Fibroblast of skin of left quadriceps (primary cell): Measurements from ENCODE around the gene MAPT.
"Not testable (repeated sequence)": the region's sequence is repeated elsewhere in the genome, so short reads cannot be mapped to it uniquely, and the experiment has no call there.

Source experiments
- DNase-seq, 2 experiments: peaks; one replicate each; pipeline ENCODE4 v3.0.0-alpha.2; 2013; ENCODE audit warnings: low read depth in 2 of 2

The MAPT gene

GRCh38 chr17:45900723-45901415 lies 6.5 kb downstream of the MAPT start:
- DNase-seq, result no peak

GRCh38 chr17:45902892-45903346 lies 8.6 kb downstream of the MAPT start:
- DNase-seq, result no peak

- no peak for DNase-seq
Observed at GRCh38 chr17:45904866-45905265, 10.5 kb downstream of the MAPT start.

DNA sequence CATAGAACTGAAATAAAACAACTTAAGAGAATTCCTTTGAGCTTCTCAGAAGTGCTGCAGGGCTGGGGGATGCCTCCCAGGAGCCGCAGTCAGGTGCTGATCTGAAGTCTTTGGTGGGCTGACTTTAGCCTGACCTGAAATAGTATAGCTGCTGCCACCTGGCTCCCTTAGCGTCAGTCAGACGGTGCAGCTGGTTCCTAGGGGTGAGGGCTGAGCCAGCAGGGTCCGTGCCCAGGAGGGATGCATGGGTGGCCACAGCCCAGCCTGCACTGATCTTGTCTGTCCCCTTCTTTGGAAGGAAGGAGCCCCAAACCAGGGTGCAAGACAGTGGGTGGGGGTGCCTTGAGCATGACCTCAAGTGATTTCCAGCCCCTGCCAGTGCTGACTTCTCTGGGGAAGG lies 11.5 kb downstream of the MAPT start:
- DNase-seq, result no peak

DNA sequence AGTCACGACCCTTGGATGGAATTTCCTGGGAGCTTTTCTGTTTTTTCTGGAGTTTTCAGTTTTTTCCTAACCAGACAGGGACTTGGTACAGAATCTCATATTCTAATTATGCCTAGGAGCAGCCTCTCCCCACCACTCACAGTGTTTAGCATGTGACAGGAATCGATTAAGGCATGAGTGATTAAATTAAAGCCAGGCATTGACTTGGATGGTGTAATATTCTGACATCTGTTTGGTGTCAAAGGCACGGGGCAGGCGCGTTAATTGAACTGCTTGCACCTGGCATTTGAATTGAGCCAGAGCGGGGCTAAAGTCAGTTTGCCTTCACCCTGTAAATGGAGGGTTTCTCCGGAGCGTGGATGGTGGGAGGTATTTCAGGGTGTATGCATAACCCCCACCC lies 11.9 kb downstream of the MAPT start:
- no peak for DNase-seq

- no peak for DNase-seq
Observed at GRCh38 chr17:45906927-45907622, 12.7 kb downstream of the MAPT start.

DNA sequence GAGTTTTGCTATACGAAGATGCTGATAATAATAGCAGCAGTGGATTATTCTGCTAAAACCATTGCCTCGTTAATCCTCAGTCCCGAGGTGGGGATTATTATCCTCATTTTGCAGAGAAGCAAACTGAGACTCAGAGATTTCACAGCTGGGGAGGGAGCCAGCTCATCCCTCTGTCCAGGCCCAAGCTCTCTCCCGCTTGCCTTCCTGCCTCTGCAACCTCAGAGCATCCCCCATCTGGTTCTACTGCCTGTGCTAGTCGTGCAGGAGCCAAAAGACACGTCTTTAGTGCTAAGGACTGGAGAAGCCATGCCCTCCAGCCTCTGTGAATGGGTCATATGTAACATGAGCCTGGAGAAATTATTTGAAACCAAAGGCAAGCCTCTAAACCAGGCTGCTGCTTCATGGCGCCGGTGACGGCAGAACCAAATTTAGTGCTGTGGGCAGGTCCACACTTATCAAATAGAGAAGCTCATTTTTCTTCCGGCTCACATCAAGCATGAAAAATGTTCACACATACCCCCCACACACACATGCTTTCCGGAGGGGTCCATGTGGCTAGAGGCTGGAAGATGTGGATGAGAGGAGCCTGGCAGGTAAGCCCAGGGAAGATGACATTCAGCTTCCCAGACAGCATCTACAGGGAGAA lies 13.5 kb downstream of the MAPT start:
- DNase-seq, result no peak

DNA sequence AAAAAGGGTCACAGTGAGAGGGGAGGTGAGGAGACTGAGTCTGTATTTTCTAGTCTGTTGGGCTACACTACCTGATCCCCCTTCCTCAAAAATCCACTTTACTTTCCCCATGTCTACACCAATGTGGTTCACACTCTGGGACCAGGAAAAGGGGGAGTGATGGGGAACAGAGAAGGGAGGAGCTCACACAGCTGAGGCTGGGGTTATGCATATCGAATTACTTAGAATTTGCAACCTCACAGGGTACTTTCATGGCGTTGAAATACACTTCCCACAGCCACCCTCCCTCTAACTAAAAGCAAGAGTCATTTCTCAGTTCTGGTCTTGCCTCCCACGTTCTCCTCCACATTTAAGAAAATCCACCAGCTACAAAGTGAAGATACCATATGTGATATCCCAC lies 14.1 kb downstream of the MAPT start:
- no peak for DNase-seq

GRCh38 chr17:45908935-45909334 lies 14.6 kb downstream of the MAPT start:
- DNase-seq, result no peak

DNA sequence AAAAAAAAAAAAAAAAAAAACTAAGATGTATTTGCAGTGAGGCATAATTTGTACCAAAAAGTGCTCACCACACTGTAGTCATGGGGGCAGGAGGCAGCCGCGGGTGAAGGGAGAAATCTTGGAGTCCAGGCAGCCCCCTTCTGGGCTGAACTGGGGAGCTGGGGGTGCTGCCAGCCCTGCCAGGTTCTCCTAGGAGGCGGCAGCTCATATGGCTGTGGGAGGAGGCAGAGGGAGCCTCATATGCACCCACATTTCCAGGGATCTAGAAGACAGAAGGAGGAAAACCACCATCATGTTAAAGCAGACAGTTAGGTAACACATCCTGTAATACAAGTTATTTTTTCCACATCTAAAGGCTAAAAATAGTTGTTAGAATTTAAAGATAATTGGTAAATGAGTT lies 16.3 kb downstream of the MAPT start:
- DNase-seq, result no peak

GRCh38 chr17:45912319-45912718 lies 18.0 kb downstream of the MAPT start:
- no peak for DNase-seq

DNA sequence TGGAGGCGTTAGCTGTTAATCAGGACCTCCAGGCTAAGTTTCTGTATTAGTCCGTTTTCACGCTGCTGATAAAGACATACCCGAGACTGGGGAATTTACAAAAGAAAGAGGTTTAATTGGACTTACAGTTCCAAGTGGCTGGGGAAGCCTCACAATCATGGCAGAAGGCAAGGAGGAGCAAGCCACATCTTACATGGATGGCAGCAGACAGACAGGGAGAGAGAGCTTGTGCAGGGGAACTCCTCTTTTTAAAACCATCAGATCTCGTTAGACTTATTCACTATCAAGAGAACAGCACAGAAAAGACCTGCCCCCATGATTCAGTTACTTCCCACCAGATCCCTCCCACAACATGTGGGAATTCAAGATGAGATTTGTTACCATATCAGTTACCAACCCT lies 18.7 kb downstream of the MAPT start:
- not testable (repeated sequence) for DNase-seq

DNA sequence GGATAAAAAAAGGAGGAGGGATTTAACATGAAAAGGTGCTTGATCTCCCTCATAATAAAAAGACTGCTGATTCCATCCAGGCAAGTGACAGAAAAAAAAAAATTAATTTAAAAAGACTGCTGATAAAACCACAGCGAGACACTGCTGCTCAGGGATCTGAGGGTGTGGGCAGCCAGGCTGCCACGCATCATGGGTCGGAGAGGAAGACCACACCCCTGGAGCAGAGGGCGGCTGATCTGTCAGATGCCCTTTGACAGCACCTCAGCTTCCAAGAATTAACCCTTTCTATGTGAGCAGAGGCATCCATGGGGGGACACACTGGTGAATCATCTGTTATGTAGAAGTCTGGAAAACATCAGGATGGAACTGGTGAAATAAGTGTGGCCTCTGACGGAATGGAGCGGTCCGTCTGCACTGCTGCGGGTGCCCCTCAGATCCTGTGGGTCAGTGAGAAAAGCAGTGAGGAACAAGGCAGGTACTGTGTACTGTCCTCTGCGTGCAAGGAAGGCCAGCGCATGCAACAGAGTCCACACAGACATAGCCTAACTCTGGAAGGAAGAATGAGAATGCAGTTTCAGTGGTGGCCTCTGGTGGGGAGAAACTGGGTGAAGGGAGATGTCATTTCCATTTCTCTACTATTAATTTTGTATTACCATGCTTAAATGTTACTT lies 19.8 kb downstream of the MAPT start:
- no peak for DNase-seq

- DNase-seq, result no peak
Observed at GRCh38 chr17:45915263-45915662, 20.9 kb downstream of the MAPT start.

DNA sequence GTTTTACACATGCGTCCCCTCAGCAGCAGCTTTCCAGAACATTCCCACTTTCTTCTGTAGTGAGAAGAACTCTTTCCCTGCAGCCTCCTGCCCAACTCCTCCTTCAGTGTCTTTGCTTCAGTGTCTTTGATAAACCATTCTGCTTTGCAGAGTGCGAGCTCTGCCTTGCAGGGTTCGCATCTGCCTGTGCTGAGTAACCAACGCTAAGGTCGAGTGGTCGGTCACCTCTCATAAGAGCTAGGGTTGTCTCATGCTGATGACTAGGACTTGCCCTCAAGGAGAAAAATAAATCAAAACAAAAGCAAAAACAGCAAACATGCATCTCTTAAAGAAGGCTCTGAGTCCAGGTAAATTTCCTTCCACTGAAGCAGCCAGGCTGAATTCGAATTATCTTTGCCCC lies 22.7 kb downstream of the MAPT start:
- no peak for DNase-seq

DNA sequence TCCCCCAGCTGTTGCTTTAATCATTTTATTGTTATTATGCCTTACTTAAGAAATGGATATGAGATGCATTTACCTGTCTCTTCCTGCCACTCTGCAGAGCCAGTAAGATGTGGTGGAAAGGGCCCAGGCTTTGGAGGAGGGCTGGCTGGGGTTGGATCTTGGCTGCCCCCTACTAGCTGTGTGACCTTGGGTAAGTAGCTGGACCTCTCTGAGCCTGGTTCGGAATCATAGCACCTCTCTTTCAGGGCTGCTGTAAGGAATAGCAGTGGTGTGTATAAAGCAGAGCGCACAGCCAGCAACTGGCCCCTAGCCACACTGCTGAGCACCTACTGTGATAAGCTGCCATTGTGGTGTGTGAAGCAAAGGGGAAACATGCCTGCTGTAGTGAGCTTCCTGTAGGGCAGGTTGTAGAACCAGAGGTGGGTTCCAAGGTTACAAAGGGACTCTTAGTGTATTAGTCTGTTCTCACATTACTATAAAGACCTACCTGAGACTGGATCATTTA lies 23.9 kb downstream of the MAPT start:
- no peak for DNase-seq

DNA sequence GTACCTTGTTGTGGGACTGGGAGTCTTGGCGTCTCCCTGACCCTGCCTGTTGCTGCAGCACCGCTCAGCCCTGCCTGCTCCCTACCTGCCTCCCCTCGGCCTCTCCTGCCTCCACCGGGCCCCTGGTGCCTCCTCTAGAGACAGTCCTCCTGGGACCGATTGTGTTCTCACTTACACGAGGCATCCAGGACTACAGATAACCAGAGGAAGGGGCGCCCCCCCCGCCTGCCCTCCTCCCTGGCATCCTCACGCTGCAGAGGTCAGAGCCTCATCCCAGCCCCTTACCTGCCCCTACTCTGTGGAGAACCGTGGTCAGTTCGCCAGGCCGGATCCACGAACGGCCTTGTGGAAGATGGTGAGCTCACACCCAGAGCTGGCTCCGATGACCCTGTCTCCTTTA lies 24.8 kb downstream of the MAPT start:
- DNase-seq, result no peak

DNA sequence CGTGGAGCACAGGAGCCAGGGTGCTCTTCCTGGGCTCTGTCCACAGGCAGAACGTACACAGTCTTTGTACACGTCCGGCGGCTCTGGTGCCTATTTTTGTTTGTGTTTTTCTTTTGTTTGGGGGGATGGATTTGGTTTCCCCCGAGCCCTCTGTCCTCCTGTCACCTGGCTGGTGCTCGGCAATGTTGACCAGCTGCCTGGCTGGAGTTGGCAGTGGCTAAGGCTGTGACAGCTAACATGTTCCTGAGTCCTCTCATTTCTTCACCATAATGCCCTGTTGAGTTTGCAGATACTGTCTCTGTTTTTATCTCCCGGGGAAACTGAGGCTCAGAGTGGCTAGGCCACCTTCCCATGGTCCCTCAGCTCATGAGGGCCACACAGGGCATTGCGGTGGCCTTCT lies 25.7 kb downstream of the MAPT start:
- DNase-seq, result no peak

DNA sequence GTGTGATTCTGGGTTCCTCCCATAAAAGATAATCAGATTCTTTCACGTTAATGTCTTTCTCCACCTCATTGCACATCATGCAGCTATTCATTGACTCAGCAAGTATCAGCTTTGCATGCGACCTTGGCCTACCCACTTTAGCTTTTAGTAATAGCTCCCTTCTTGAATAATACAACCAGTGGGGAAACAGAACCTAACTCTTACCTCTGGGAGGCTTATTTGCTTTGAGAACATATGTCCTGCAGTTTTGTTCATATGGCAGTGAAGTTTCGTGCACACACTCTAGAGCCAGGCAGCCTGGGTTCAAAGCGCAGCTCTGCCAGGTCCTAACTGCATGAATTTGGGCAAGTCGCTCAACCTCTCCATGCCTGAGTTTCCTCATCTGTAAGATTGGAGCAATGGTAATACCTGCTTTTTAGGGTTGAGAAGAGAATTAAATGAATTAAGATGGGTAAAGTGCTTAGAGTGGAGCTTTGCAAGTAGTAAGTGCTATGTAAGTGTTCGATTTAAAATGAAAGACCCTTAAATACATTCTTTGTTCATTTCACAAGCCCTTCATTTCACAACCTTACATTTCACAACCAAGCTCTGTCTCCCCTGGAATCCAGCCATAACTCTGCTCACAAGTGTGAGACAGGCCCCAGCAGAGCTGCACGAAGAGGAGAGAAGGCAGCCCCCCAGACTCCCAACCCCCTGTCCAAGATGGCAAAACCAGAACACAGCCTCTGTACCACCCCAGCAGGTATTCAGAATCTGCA lies 29.3 kb downstream of the MAPT start:
- DNase-seq, result peak; percentile 8 to 16

- no peak for DNase-seq
Observed at GRCh38 chr17:45924332-45924820, 30.0 kb downstream of the MAPT start.

- no peak for DNase-seq
Observed at GRCh38 chr17:45925311-45925710, 31.0 kb downstream of the MAPT start.
